Measurements from ENCODE around the gene CTIF.

CTIF gene

GRCh38 chr18:48621815-48622555 lies 83.2 kb downstream of the CTIF start:
- no peak for DNase-seq (ENCODE audit: low read depth)

GRCh38 chr18:48622911-48623431 lies 84.1 kb downstream of the CTIF start:
- DNase-seq (ENCODE audit: low read depth), result no peak

GRCh38 chr18:48623468-48624235 lies 84.8 kb downstream of the CTIF start:
- no peak for DNase-seq (ENCODE audit: low read depth)

DNA sequence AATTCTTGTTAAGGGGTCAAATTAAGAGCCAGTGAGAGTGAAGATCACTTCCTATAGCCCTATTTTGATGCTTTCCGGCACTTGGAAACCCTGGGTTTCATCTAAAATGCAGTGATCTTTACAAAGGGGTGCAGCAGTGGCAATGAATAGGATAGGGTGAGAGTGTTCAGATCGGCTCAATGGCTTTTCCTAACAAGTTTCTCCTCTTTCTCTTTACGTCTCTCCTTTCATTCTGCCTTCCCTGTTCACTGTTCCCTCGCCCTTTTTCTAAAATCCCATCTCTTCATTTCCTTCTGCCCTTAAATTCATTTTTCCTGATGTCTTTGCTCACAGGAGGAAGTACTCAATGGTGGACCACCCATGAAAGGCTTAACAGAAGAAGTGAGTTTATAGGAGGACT lies 86.0 kb downstream of the CTIF start:
- no peak for DNase-seq (ENCODE audit: low read depth)

DNA sequence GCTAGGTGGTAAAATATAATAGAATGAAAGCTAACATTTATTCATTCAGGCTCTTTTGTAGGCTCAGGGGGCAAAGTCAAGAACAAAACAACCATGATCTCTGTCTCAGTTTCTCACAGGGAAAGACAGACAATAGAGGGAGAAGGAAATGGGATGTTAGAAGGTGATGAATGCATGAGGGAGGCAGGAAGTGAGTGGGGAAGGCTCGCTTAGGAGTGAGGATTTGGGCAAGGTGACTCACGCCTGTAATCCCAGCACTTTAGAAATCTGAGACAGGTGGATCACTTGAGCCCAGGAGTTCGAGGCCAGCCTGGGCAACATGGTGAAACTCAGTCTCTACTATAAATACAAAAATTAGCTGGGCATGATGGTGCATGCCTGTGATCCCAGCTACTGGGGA lies 88.4 kb downstream of the CTIF start:
- no peak for DNase-seq (ENCODE audit: low read depth)

DNA sequence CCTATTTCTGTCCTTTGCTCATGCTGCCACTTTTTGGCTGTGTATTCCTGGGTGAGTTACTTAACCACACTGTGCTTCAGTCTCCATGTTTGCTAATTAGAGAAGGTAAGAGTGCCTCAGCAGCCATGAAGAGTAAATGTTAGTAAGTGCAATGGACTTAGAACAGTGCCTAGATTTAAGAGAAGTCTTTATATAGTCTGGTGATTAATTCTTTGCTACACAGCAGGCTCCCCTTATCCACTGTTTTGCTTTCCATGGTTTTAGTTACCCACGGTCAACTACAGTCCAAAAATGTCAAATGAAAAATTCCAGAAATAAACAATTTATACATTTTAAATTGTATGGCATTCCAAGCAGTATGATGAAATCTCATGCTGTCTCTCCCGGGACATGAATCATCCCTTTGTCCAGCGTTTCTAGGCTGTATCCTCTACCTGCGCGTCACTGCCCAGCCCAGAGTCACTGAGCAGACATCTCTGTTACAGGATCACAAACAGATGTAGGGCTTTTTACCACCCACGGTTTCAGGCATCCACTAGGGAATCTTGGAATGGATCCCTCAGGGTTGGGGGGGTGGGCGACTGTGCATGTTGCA lies 91.0 kb downstream of the CTIF start:
- peak; percentile 74 for DNase-seq (ENCODE audit: low read depth)

GRCh38 chr18:48631851-48632250 lies 93.0 kb downstream of the CTIF start:
- no peak for DNase-seq (ENCODE audit: low read depth)

- DNase-seq (ENCODE audit: low read depth), result no peak
These were observed 93.9 kb downstream of the CTIF start for GRCh38 chr18:48632676-48633257.

DNA sequence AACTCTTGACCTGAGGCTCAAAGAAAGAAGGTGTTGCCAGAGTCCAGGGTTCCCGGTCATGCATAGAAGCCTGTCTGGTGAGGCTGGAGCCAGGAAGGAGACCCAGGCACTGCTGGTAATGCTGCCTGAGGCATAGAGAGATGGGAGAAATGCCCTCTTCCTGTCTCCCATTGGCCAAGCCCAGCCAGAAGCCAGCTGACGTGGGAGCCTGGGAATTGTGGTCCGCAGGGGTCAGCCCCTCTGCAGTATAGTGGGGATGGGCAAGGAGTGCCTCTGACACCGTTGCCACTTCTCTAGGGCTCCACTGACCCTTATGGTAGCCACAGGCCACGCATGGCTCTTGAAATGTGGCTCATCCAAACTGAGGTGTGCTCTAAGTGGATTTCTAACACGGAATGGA lies 95.7 kb downstream of the CTIF start:
- no peak for DNase-seq (ENCODE audit: low read depth)

GRCh38 chr18:48634975-48635374 lies 96.1 kb downstream of the CTIF start:
- DNase-seq (ENCODE audit: low read depth), result no peak

- no peak for DNase-seq (ENCODE audit: low read depth)
These were observed 97.0 kb downstream of the CTIF start for GRCh38 chr18:48635806-48636205.

DNA sequence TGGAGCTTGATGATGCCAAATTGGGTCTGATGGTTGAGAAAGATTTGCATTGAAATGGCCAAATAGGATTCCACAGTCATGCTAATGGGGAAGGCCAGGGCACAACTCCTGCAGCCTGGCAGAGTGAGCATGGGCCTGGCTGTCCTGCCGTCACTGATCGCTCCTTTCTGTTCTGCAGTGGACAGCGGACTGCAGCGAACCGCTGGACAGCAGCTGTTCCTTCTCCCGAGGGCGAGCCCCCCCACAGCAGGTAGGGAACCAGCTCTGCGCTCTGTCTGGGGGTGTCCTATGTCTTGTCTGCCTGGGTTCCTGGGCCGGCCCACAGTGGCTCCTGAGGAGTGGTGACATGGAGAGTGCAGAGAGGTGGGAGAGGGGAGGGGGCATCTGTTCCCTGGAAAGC lies 97.6 kb downstream of the CTIF start:
- DNase-seq (ENCODE audit: low read depth), result no peak

DNA sequence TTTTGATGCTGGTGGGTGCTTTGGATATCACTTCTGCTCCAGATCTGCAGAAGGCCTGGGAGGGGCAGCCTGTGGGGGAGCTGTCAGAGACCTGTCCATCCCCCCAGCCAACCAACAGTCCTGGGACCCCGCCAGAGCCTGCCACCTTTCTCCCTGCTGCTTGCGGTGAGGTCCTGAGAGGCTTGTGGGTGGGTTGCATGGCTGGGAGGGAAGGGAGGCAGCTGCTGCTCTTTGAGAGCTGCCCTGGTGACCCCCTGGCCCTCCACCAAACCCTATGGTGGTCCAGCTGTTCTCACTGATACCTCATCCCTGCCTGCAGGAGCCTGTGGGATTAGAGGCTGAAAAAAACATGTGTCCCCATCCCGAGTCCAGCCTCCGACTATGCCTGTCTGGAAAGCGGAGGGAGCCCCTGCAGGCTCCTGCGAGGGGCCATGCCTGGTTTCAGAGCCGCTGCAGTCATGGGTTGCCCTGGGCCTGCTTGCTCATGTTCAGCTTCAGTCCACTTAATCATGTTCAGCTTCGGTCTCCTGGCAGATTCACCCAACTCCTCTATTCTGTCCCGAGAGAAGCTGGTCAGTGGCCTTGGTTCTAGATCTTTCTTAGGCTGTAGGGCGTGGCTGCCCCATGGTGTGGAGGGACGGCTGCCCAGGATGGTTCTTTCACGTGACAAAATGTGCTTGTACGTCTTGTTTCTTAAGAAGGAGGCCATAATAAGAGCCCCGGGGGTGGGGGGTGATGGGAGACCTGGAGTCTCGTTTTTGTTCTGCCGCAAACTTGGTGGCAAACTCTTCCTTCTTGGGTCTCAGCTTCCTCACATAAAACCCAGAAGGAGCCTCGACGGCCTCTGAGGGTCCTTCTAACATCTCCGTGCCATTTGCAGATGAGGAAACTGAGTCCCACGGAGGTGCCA lies 98.5 kb downstream of the CTIF start:
- no peak for DNase-seq (ENCODE audit: low read depth)

DNA sequence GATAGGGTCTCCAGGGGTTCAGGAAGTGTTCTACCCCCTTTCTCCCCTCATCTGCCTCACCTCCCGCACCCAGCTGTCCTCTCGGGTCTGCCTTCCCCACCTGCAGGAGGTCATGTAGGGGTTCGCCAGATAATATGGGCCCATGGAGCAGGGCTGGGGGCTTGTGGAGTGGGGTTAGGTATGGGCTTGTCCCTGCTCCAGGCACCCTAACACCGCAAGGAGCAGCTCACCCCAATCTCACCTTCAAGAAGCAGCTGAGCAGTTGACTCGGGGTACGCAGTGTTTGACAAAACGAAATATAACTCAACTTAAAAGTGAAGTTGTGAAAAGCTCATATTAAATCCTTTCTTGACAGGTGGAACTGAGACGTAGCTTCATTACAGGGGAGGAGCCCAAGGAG lies 99.6 kb downstream of the CTIF start:
- DNase-seq (ENCODE audit: low read depth), result no peak

GRCh38 chr18:48638896-48639771 lies 100.3 kb downstream of the CTIF start:
- no peak for DNase-seq (ENCODE audit: low read depth)

- no peak for DNase-seq (ENCODE audit: low read depth)
These were observed 101.1 kb downstream of the CTIF start for GRCh38 chr18:48639772-48640432.

- DNase-seq (ENCODE audit: low read depth), result no peak
These were observed 101.9 kb downstream of the CTIF start for GRCh38 chr18:48640566-48641270.

DNA sequence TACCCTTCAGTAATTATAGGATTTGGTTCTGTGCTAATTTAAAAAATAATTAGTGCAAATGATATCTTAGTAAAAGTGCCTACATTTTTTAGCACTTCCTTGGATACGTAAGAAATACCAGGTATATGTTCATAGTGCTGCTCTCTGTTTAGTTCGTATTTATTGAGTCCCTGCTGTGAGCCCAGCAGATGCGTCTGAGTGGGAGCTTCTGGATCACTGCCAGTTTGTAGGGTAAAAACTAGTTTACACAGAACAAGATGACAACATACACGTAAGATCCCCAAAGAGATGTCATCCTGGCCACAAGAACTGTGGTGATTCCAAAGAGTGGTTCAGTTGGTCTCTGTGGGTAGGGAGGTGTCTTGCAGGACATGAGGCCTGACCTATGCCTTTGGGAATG lies 103.2 kb downstream of the CTIF start:
- DNase-seq (ENCODE audit: low read depth), result no peak

GRCh38 chr18:48642503-48642902 lies 103.7 kb downstream of the CTIF start:
- no peak for DNase-seq (ENCODE audit: low read depth)
